Measurements from ENCODE around the gene ASIC4.

The ASIC4 gene

DNA sequence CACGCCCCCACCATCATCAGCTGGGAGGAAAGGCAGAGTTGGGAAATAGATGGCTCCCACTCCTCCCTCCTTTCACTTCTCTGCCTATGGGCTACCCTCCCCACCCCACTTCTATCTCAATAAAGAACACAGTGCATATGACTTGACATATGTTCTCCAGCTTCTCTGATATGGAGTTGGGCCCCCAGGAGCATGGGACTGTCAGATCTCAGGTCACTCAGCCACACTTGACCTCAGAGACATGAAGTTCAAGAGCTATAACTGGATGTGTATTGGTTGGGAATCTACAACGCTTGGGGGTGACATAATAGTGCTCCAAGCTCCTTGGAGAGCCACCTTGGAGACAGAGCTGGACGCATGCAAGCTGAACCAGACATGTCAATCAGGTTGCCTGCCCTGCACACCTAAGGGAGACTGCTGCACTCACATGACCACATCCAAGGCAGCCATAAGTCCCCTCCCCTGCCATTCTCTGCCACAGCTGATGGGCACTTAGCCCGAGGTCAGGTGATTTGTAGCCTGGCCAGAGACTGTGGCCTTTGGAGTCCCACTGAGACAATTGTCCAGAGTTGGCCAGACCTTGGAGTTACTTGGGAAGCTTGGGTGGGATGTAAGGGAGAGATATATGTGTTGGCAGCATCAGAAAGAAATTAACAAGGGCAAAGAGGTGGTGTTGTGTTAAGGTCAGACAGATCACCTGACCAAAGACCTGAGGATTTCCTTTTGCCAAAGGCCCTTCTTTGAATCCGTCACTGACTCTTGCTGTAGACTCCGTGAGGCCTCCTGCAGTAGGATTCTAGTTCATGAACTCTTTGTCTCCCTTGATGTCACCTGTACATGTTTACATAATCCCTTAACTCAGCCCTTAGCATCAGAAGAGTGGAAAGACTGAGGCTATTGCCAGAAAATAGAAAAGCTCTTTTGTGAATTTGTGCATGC, 61.6 kb downstream of the ASIC4 start:
- H3K36me3 Mint-ChIP-seq (ENCODE audit: low read depth): no peaks in the 10 kb centered on the region
- peaks cover 17% of the 10 kb centered on the region for H3K27me3 Mint-ChIP-seq (ENCODE audit: low read depth, poor library complexity)
- H3K9me3 Mint-ChIP-seq: no peaks in the 10 kb centered on the region
- TF ChIP-seq, protein P1, sequence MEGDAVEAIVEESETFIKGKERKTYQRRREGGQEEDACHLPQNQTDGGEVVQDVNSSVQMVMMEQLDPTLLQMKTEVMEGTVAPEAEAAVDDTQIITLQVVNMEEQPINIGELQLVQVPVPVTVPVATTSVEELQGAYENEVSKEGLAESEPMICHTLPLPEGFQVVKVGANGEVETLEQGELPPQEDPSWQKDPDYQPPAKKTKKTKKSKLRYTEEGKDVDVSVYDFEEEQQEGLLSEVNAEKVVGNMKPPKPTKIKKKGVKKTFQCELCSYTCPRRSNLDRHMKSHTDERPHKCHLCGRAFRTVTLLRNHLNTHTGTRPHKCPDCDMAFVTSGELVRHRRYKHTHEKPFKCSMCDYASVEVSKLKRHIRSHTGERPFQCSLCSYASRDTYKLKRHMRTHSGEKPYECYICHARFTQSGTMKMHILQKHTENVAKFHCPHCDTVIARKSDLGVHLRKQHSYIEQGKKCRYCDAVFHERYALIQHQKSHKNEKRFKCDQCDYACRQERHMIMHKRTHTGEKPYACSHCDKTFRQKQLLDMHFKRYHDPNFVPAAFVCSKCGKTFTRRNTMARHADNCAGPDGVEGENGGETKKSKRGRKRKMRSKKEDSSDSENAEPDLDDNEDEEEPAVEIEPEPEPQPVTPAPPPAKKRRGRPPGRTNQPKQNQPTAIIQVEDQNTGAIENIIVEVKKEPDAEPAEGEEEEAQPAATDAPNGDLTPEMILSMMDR (IDR thresholded peaks at IDR 0.05): no peak
- peaks cover 66% of the 10 kb centered on the region for H3K4me1 Mint-ChIP-seq
- H3K4me3 Mint-ChIP-seq: peak overlapping the region; percentile 54
- H3K27ac Mint-ChIP-seq: peak overlapping the region; percentile 88
- DNase-seq: no peak

DNA sequence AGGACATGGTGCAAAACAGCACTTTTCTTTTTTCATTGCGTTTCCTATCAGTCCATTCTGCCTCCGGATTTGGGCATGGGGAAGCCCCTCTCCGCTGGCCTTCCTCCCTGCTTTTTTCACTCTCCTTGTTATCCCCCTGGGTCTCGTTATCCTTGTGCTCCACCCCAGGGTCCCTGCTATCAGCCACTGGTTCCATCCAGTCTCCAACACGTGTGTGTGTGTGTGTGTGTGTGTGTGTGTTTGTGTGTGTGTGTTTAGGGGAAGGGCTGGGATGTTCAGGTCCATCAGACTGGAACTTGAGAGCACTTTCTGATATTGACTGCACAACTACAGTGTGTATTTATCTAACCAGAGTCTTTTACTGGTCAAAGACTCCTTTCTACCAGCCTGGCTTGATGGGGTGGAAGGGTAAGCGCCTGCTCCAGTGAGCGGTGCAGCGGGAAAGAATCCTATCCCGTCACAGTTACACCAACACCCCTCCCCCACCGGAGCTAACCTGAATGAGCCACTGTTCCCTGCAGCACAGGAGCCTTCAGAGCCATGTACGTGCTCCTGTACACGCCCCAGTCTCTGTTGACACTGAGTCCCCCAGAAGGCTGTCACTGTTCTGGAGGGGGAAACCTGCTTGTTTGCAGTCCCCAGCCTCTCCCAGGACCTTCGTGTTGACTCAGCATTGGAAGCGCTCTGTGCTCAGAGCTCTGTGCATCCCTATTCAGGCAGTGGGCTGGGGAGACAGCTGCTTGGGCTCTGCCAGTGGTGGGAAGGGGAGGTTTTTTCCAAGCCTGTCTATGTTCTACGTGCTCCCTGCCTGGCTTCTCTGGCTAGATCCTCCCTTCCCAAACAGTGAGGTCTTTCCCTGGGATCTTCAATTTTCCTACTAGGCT, 62.5 kb downstream of the ASIC4 start:
- Mint-ChIP-seq H3K9me3 (no peaks in the 10 kb centered on the region), H3K4me1 (peaks cover 64% of the 10 kb centered on the region), H3K4me3 (peak overlapping the region; percentile 54), H3K36me3 (ENCODE audit: low read depth) (no peaks in the 10 kb centered on the region), H3K27ac (peak overlapping the region; percentile 88), H3K27me3 (ENCODE audit: low read depth, poor library complexity) (peaks cover 17% of the 10 kb centered on the region)
- peak; percentile 73 for DNase-seq
- TF ChIP-seq, protein P1 (IDR thresholded peaks at IDR 0.05): no peak

DNA sequence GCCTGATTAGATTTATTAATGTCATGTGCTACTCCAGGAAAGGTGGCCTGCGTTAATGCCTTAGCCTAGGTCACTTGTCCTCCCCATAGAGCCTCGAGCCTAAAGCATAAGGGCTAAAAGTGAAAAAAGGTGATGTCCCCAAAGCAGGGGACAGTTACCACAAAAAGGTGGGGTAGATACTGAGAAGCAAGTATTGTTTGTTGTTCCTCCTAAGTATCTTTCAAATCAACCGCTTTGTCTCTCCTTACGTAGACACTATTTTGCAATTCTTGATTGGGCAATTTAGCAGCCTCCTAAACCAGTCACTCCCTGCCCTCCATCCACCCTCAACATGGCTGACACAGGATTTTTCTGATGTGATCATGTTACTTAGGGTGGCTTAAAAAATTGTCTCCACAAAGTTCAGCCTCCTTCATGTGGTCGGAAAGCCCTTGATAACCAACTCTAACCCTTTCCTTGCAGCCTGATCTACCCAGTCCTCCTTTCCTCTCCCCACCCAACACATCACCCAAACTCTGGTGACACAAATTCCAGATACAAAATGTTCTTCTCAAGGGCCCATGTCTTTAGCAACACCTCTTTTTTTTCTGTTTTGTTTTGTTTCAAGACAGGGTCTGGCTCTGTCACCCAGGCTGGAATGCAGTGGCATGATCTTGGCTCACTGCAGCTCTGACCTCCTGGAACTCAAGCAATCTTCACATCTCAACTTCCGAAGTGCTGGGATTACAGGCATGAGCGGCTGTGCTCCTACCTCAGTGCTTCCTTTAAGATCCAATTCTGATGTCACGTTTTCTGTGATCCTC, 64.7 kb downstream of the ASIC4 start:
- Mint-ChIP-seq H3K27me3 (ENCODE audit: low read depth, poor library complexity) (peaks cover 26% of the 10 kb centered on the region), H3K27ac (peak overlapping the region; percentile 3), H3K4me1 (peaks cover 51% of the 10 kb centered on the region)

DNA sequence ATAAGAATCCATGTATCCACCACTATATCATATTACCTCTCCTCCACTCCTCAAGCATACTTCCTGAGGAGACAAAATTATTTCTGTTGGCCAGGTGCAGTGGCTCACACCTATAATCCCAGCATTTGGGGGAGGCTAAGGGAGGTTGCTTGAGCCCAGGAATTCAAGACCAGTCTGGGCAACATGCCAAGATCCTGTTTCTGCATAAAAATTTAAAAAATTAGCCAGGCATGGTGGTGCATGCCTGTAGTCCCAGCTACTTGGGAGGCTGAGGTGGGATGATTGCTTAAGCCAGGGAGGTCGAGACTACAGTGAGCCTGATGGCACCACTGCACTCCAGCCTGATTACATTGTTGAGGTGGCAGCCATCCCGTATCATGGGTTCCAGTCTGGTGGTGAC, 67.1 kb downstream of the ASIC4 start:
- DNase-seq: no peak
- H3K27me3 Mint-ChIP-seq (ENCODE audit: low read depth, poor library complexity): peaks cover 41% of the 10 kb centered on the region

More for the DNA sequence above, 64.7 kb downstream of the ASIC4 start:
- no peaks in the 10 kb centered on the region for H3K36me3 Mint-ChIP-seq (ENCODE audit: low read depth)
- H3K9me3 Mint-ChIP-seq: no peaks in the 10 kb centered on the region
- peak overlapping the region; percentile 51 for H3K4me3 Mint-ChIP-seq
- no peak for DNase-seq
- TF ChIP-seq, protein P1 (IDR thresholded peaks at IDR 0.05): no peak

More for the DNA sequence above, 67.1 kb downstream of the ASIC4 start:
- no peak overlapping the region for H3K4me3 Mint-ChIP-seq
- H3K9me3 Mint-ChIP-seq: no peaks in the 10 kb centered on the region
- H3K27ac Mint-ChIP-seq: no peak overlapping the region
- peaks cover 37% of the 10 kb centered on the region for H3K4me1 Mint-ChIP-seq
- TF ChIP-seq, protein P1 (IDR thresholded peaks at IDR 0.05): no peak
- H3K36me3 Mint-ChIP-seq (ENCODE audit: low read depth): no peaks in the 10 kb centered on the region
